GM12878 (cell line): Measurements from ENCODE around the gene MYBPC2.
A peak's percentile ranks its signal among the peaks of the same experiment; 100 is the strongest.

Experiments
- BRCA1 ChIP-seq: IDR thresholded peaks from 2 replicates; pipeline ENCODE4 v1.6.1; 2011; ENCODE audit warnings: low read depth, low read length, improper control_type of control experiment
- CBFB ChIP-seq: IDR thresholded peaks from 2 replicates; pipeline ENCODE4 v1.6.1; 2016; ENCODE audit warnings: antibody characterized with exemption, low read depth
- YY1 ChIP-seq: IDR thresholded peaks from 2 replicates; pipeline ENCODE4 v1.6.1; 2011; ENCODE audit warnings: low read depth, mild to moderate bottlenecking, low read length
- TF ChIP-seq, protein P1 (sequence below), 3 experiments: IDR thresholded peaks in 2 of 3; conservative IDR thresholded peaks in 1 of 3; 2 replicates each; pipeline ENCODE4 v1.5.1; 2011; ENCODE audit warnings: low read depth in 3 of 3, low read length in 3 of 3, mild to moderate bottlenecking in 3 of 3, control low read depth in 2 of 3, moderate library complexity in 2 of 3, inconsistent platforms in 1 of 3, mixed read lengths in 1 of 3; ENCODE audit not compliant: control insufficient read depth in 2 of 3, insufficient read depth in 1 of 3; ENCODE audit errors: extremely low read depth in 1 of 3
- TF ChIP-seq, protein P2 (sequence below): IDR thresholded peaks from 2 replicates; pipeline ENCODE4 v1.6.1; 2011; ENCODE audit warnings: mild to moderate bottlenecking, low read depth, low read length, moderate library complexity; ENCODE audit not compliant: insufficient replicate concordance

DNA sequence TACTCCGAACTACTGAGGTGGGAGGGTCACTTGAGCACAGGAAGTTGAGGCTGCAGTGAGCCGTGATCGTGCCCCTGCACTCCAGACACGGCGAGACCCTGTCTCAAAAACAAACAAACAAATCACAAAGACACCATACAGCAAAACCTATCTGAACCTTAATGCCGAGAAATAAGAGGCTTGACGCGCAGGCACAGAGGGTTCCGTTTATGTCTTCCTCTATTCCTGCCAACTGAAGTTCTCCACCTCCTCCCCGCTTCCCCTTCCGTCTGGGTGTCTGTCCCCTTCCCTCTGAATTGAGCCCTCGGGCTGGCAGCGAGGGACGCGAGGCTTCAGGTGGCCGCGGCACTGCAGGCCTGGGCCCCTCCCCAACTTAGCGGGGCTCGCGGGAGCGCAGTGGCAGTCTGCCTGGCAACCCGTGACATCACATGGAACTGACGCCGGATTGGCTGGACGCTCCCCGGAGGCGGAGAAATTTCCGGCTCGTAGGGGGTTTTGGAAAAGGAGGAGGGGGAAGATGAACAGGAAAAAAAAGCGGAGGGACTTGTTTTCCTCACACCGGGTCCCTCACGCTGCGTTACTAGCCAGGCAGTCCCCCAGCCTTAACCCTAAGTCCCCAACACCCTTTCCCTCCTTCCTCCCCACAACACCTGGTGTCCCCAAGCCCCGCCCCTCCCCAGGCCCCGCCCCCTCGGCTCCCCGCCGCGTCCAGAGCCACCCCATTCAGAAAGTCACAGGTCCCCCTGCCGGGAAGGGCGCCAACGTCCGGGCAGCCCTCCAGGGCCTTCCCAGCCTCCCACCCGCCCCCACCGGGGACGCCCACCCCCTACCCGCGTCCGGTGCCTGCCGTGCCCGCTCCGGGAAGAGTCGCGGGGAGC lies 1.1 kb upstream of the MYBPC2 start:
- TF ChIP-seq, protein P1, sequence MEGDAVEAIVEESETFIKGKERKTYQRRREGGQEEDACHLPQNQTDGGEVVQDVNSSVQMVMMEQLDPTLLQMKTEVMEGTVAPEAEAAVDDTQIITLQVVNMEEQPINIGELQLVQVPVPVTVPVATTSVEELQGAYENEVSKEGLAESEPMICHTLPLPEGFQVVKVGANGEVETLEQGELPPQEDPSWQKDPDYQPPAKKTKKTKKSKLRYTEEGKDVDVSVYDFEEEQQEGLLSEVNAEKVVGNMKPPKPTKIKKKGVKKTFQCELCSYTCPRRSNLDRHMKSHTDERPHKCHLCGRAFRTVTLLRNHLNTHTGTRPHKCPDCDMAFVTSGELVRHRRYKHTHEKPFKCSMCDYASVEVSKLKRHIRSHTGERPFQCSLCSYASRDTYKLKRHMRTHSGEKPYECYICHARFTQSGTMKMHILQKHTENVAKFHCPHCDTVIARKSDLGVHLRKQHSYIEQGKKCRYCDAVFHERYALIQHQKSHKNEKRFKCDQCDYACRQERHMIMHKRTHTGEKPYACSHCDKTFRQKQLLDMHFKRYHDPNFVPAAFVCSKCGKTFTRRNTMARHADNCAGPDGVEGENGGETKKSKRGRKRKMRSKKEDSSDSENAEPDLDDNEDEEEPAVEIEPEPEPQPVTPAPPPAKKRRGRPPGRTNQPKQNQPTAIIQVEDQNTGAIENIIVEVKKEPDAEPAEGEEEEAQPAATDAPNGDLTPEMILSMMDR (IDR thresholded peaks at IDR 0.05 in 2 of 3, conservative IDR thresholded peaks at IDR 0.05 in 1 of 3; ENCODE audit: control insufficient read depth in 2 of 3, extremely low read depth in 1 of 3, insufficient read depth in 1 of 3, low read depth in 3 of 3, low read length in 3 of 3), result no peak
- TF ChIP-seq, protein P2, sequence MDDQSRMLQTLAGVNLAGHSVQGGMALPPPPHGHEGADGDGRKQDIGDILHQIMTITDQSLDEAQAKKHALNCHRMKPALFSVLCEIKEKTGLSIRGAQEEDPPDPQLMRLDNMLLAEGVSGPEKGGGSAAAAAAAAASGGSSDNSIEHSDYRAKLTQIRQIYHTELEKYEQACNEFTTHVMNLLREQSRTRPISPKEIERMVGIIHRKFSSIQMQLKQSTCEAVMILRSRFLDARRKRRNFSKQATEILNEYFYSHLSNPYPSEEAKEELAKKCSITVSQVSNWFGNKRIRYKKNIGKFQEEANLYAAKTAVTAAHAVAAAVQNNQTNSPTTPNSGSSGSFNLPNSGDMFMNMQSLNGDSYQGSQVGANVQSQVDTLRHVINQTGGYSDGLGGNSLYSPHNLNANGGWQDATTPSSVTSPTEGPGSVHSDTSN, result peak; percentile 1
- TF ChIP-seq CBFB (no peak), BRCA1 (no peak), YY1 (no peak)
